ENCODE data around the gene IQCN.

IQCN gene

DNA sequence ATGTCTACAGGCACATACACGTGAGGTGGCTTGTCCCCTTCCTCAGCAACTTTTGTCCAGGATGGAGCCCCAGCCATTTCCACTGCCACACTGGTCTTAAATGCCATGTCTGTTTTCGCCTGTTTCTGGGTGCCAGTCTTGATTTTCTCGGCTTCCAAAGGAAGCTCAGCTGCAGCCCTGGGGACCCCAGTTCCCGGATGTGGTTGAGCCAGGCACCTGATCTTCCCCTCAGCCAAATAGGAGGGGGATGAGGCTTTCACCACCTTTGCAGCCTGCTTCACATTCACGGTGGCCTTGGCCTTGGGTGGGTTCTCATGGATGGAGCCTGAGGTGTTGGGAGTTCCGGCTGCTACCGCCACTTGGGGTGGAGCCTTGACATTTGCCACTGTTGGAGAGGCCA, 8.7 kb downstream of the IQCN start:
- peaks cover 30% of the 10 kb centered on the region for H3K36me3 ChIP-seq
- no peak for TF ChIP-seq CTCF (IDR thresholded peaks at IDR 0.05; ENCODE audit: low read depth, low read length)
- H3K4me3 ChIP-seq (ENCODE audit: low read depth, low read length): no peak overlapping the region
- H3K9me3 ChIP-seq (ENCODE audit: severe bottlenecking): no peaks in the 10 kb centered on the region
- no peaks in the 10 kb centered on the region for H3K27me3 ChIP-seq (ENCODE audit: insufficient read depth, low read depth, severe bottlenecking)
- DNase-seq: no peak
- no peak overlapping the region for H3K27ac ChIP-seq

DNA sequence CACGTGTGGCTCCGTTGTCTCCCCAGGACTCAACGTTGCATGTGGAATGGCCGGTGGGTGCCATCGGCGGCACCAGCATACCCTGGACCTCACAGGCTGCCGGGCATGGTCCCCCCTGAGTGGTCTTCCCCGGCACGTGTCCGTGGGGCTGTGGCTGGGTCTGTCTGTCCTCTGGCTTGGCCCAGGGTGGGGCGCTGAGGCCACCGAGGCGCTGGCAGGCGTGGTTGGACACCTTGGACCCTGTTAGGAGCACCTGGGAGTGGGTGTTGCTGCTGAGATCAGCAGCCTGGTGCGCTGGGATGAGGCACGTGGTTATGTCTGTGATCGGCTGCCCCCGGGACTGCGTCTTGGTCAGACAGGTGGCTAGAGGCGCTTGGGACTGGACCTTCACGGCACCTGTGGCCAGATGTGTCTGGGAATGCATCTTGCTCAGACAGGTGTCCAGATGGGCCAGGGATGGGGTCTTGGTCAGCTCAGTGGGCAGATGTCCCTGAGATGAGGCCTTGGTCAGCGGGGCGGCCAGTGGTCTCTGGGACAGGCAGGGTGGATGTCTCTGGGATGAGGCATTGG, 9.2 kb downstream of the IQCN start:
- no peak overlapping the region for H3K27ac ChIP-seq
- H3K27me3 ChIP-seq (ENCODE audit: insufficient read depth, low read depth, severe bottlenecking): no peaks in the 10 kb centered on the region
- H3K9me3 ChIP-seq (ENCODE audit: severe bottlenecking): no peaks in the 10 kb centered on the region
- DNase-seq: no peak
- peaks cover 30% of the 10 kb centered on the region for H3K36me3 ChIP-seq
- no peak for TF ChIP-seq CTCF (IDR thresholded peaks at IDR 0.05; ENCODE audit: low read depth, low read length)
- H3K4me3 ChIP-seq (ENCODE audit: low read depth, low read length): no peak overlapping the region

GRCh38 chr19:18264137-18264854, 10.0 kb downstream of the IQCN start:
- Histone ChIP-seq H3K27me3 (ENCODE audit: insufficient read depth, low read depth, severe bottlenecking) (no peaks in the 10 kb centered on the region), H3K4me3 (ENCODE audit: low read depth, low read length) (no peak overlapping the region), H3K27ac (no peak overlapping the region), H3K36me3 (peaks cover 30% of the 10 kb centered on the region), H3K9me3 (ENCODE audit: severe bottlenecking) (no peaks in the 10 kb centered on the region)
- no peak for TF ChIP-seq CTCF (IDR thresholded peaks at IDR 0.05; ENCODE audit: low read depth, low read length)
- DNase-seq: no peak

DNA sequence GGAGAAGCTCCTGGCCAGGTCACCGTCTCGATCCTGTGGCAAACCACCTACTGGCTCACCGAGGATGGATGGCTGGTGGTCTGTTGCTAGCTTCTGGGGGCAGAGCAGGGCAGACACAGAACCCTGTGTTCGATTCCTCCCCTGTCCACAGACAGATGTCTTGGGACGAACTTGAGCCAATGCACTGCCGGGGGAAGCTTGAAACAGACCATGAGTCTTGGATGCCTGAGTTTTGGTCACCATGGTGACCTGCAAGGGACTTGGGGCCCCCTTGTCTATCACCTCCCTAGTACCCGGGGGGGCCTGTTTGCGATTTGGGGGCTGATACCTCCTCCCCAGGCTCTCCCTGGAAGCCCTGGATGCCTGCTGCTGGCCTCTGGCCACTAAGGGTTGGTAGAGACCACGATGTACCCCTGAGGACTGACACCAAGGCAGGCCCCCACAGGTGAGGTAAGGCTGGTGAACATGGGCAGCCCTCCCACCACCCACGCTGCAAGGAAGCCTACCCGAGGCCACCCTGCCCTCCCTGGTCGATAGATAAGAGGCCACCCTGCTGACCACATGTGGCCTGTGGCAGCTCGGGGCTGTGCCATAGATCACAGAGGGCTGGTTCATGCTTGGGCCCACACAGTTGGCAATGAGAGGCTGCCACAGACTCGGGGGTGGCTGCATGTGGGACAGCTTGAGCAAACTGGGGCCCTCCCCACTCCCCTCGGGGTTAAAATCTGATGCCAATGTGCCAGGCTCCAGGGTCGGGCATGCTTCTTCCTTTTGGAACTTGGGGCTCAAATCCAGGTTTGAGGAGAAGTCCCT, 10.7 kb downstream of the IQCN start:
- DNase-seq: no peak
- Histone ChIP-seq H3K4me3 (ENCODE audit: low read depth, low read length) (no peak overlapping the region), H3K36me3 (peaks cover 30% of the 10 kb centered on the region), H3K27ac (no peak overlapping the region), H3K27me3 (ENCODE audit: insufficient read depth, low read depth, severe bottlenecking) (no peaks in the 10 kb centered on the region), H3K9me3 (ENCODE audit: severe bottlenecking) (no peaks in the 10 kb centered on the region)
- TF ChIP-seq CTCF (IDR thresholded peaks at IDR 0.05; ENCODE audit: low read depth, low read length): no peak

DNA sequence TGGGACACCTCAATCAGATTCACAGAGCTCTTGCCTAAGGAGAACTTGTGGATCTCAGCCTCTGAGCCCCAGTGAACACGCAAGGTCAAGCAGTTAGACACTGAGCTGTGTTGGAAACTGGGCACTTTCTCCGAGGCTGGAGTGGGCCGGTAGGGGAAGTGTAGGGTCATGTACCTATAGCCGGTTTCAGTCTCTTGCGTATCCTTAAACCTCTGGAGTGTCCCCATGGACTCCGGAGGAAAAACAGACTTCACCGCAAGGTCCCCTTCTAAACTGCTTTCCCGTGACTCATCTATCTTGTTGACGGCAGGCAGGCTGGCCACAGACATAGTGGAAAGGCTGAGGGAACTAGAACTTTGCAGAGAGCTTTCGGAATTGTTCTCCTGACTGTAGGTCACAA, 11.3 kb downstream of the IQCN start:
- H3K4me3 ChIP-seq (ENCODE audit: low read depth, low read length): no peak overlapping the region
- TF ChIP-seq CTCF (IDR thresholded peaks at IDR 0.05; ENCODE audit: low read depth, low read length): no peak
- no peak overlapping the region for H3K27ac ChIP-seq
- H3K27me3 ChIP-seq (ENCODE audit: insufficient read depth, low read depth, severe bottlenecking): no peaks in the 10 kb centered on the region
- no peaks in the 10 kb centered on the region for H3K9me3 ChIP-seq (ENCODE audit: severe bottlenecking)
- no peak for DNase-seq
- peaks cover 24% of the 10 kb centered on the region for H3K36me3 ChIP-seq

Data from WERI-Rb-1 (cell line).